Panc1 (cell line): ENCODE results near the gene OR13D1. TPM values are rescaled to one million over a fixed set of nuclear protein-coding genes. Genes with fewer than 3 reads are reported as not detected.

Experiments used
- ATAC-seq: fragments of 200-7000 bp; cut with Tn5 transposase; 2 replicates; pipeline ENCODE4 v1.9.1; 2020; ENCODE audit warnings: mild to moderate bottlenecking, moderate library complexity
- BruUV-seq: library from RNA; stranded (reverse); fragments of 400-500 nt; replicated peaks from 2 replicates; lab custom pipeline; 2021; lab: Mats Ljungman, UMichigan
- CTCF ChIA-PET: fragments of 300-600 bp; sonication (Branson Sonifier 250); formaldehyde crosslinking; loops from one replicate; lab custom pipeline; 2022; ENCODE audit warnings: antibody characterized with exemption; lab: Charles Lee
- POLR2A ChIA-PET: fragments of 300-600 bp; sonication (Branson Sonifier 250); formaldehyde crosslinking; loops from one replicate; lab custom pipeline; 2022; ENCODE audit warnings: antibody characterized with exemption; lab: Charles Lee
- DNase-seq: peaks from one replicate; pipeline ENCODE4 v3.0.0-alpha.2; 2010; ENCODE audit warnings: low read depth, low spot score
- H3K27ac ChIP-seq: 2 replicates; pipeline ENCODE4 v1.5.1; 2011; ENCODE audit warnings: mild to moderate bottlenecking, low read length, inconsistent platforms
- H3K27me3 ChIP-seq: fragments of 200-500 bp; sonication (Bioruptor generic); 2 replicates; pipeline ENCODE4 v1.6.0; 2014; ENCODE audit warnings: low read length, inconsistent platforms; ENCODE audit not compliant: control insufficient read depth, insufficient read depth
- H3K36me3 ChIP-seq: fragments of 200-500 bp; sonication (Bioruptor generic); 2 replicates; pipeline ENCODE4 v1.5.1; 2014; ENCODE audit warnings: inconsistent platforms, mild to moderate bottlenecking, low read length, moderate library complexity; ENCODE audit not compliant: control insufficient read depth, insufficient read depth
- H3K4me1 ChIP-seq: 2 replicates; pipeline ENCODE4 v1.5.1; 2011; ENCODE audit warnings: inconsistent platforms, mild to moderate bottlenecking, low read length, moderate library complexity; ENCODE audit not compliant: control insufficient read depth, insufficient read depth
- H3K4me3 ChIP-seq, 2 experiments: 2 replicates each; pipeline ENCODE4 v1.5.1; 2011 to 2012; ENCODE audit warnings: low read depth in 2 of 2, low read length in 2 of 2, mild to moderate bottlenecking in 2 of 2, inconsistent platforms in 1 of 2, moderate library complexity in 1 of 2
- H3K9me3 ChIP-seq: fragments of 200-500 bp; sonication (Bioruptor generic); 2 replicates; pipeline ENCODE4 v1.5.1; 2014; ENCODE audit warnings: low read depth, mild to moderate bottlenecking, inconsistent platforms, low read length, moderate library complexity; ENCODE audit not compliant: control insufficient read depth, insufficient read depth
- CTCF ChIP-seq: fragments of 450-650 bp; IDR thresholded peaks from 2 replicates; pipeline ENCODE4 v1.5.1; 2017; ENCODE audit warnings: mild to moderate bottlenecking
- POLR2AphosphoS5 ChIP-seq: IDR thresholded peaks from 2 replicates; pipeline ENCODE4 v1.6.1; 2012; ENCODE audit warnings: mild to moderate bottlenecking, low read depth, low read length, moderate library complexity
- REST ChIP-seq, 2 experiments: IDR thresholded peaks; 2 replicates each; pipeline ENCODE4 v1.6.1; 2011 to 2012; ENCODE audit warnings: low read depth in 2 of 2, control low read depth in 1 of 2, low read length in 1 of 2, mild to moderate bottlenecking in 1 of 2, moderate library complexity in 1 of 2; ENCODE audit not compliant: insufficient read depth in 1 of 2
- SIN3A ChIP-seq: IDR thresholded peaks from 2 replicates; pipeline ENCODE4 v1.6.1; 2012; ENCODE audit warnings: low read depth, mild to moderate bottlenecking, low read length, moderate library complexity, borderline replicate concordance; ENCODE audit not compliant: insufficient read depth
- TCF7L2 ChIP-seq: IDR thresholded peaks from 2 replicates; pipeline ENCODE4 v1.6.1; 2011; ENCODE audit warnings: mild to moderate bottlenecking, low read depth, low read length, inconsistent platforms
- in situ Hi-C: cut with HindIII; loops from 2 replicates; pipeline ENCODE4 v1.10.0; 2016; ENCODE audit warnings: low sequenced_read_pairs, low pct_unique_long_range_greater_than_20kb
- intact Hi-C: fragments of 100-400 bp; cut with micrococcal nuclease; formaldehyde crosslinking; loops from one replicate; pipeline ENCODE4 v1.10.0; 2022; ENCODE audit not compliant: unreplicated experiment
- total RNA-seq: library from RNA; stranded (reverse); gene quantifications from one replicate; pipeline ENCODE4 v1.2.1, GENCODE V29; 2021; ENCODE audit not compliant: unreplicated experiment

The OR13D1 gene
- total RNA-seq, 1 experiment from 2014 or later: not detected

GRCh38 chr9:104675611-104676010, 18.7 kb upstream of the OR13D1 start:
- Histone ChIP-seq H3K27ac (no peak overlapping the region), H3K9me3 (no peaks in the 10 kb centered on the region), H3K36me3 (no peaks in the 10 kb centered on the region), H3K4me3 (no peak overlapping the region), H3K4me1 (no peaks in the 10 kb centered on the region), H3K27me3 (no peaks in the 10 kb centered on the region)
- BruUV-seq: no TSS peak
- intact Hi-C loops: no loop called here
- in situ Hi-C loops: no loop called here
- DNase-seq (no peak), ATAC-seq (no peak)
- TF ChIP-seq CTCF (no peak), REST (IDR thresholded peaks at IDR 0.05; ENCODE audit: insufficient read depth in 1 of 2, low read depth in 2 of 2, low read length in 1 of 2) (no peak), SIN3A (no peak), POLR2AphosphoS5 (no peak), TCF7L2 (no peak)
- ChIA-PET CTCF (no interaction called here), POLR2A (no interaction called here)

GRCh38 chr9:104682642-104683041, 11.7 kb upstream of the OR13D1 start:
- BruUV-seq: no TSS peak
- H3K27ac ChIP-seq: no peak overlapping the region
- intact Hi-C loops: loop anchor here (1.0 to 5.0 kb wide), 3 partner anchors 60 to 505 kb away; no protein-coding TSS in a partner anchor
- H3K4me1 ChIP-seq: no peaks in the 10 kb centered on the region
- H3K4me3 ChIP-seq: no peak overlapping the region
- no peaks in the 10 kb centered on the region for H3K36me3 ChIP-seq
- ATAC-seq (peak; percentile 75; the same call in 1 of the 2 replicates), DNase-seq (peak; percentile 28)
- in situ Hi-C loops: no loop called here
- ChIA-PET CTCF (no interaction called here), POLR2A (no interaction called here)
- no peak for TF ChIP-seq SIN3A
- TF ChIP-seq CTCF: peak; percentile 47; the same call in 1 of the 2 replicates
- TF ChIP-seq REST (IDR thresholded peaks at IDR 0.05; ENCODE audit: insufficient read depth in 1 of 2, low read depth in 2 of 2, low read length in 1 of 2): no peak
- no peaks in the 10 kb centered on the region for H3K27me3 ChIP-seq
- H3K9me3 ChIP-seq: no peaks in the 10 kb centered on the region
